Fibroblast of villous mesenchyme (primary cell): ENCODE data around the gene MED10. TPM values are rescaled to one million over a fixed set of nuclear protein-coding genes. Genes with fewer than 3 reads are reported as not detected.
A peak's percentile ranks its signal among the peaks of the same experiment; 100 is the strongest.

Source experiments
- DNase-seq: peaks from one replicate; pipeline ENCODE4 v3.0.0-alpha.2; 2010; ENCODE audit warnings: low read depth
- H3K4me3 ChIP-seq: 2 replicates; pipeline ENCODE4 v1.5.1; 2011; ENCODE audit warnings: low read depth, mild to moderate bottlenecking, low read length
- total RNA-seq: library from RNA; depleted of rRNA; stranded (reverse); fragments of >200 nt; gene quantifications from 2 replicates; pipeline ENCODE4 v1.2.3, GENCODE V29; 2012
- TF ChIP-seq, protein P1 (sequence below): IDR thresholded peaks from 2 replicates; pipeline ENCODE4 v1.5.1; 2012; ENCODE audit warnings: low read depth, mild to moderate bottlenecking, low read length; ENCODE audit not compliant: insufficient read depth

Gene MED10, protein sequence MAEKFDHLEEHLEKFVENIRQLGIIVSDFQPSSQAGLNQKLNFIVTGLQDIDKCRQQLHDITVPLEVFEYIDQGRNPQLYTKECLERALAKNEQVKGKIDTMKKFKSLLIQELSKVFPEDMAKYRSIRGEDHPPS
- total RNA-seq = 8.6 and 9.3 TPM in 2 replicates

DNA sequence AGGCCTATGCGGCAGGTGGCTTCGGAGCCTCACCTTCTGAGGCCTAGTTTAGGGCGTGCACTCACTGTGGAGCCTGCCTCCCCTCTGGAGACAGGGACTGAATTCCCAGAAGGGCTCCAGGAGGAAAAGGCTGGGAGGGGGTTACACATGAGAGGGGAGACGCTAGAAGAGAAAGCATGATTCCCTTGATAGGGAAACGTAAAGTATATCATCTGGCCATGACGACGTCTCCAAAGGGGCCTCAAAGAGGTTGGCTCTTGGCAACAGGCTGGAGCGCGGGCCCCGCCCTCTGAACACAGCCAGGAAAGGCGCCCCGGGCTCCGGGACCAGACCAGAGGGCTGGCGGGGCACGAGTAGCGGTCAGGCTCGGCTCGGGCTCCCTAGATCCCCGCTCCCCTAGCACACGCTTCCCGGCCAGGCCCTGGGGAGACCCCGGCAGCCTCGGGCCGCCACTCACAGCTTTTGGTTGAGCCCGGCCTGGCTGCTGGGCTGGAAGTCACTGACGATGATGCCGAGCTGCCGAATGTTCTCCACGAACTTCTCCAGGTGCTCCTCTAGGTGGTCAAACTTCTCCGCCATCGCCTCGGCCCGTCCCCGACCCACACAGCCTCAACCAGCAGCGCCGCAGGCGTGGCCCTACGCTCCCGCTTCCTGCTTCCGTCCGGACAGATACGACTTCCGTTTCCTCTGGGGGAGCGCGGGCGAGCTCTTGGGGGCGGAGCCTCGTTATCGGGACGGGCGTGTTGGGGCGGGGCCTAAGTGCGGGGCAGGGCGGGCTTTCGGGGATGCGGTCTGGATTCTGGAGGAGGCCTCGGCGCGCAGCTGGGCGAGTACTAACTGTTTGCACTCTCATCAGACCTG is at the start of gene MED10:
Gene MED10, minus strand, starts transcription at position 643 of the 861 bp plus-strand sequence. Its CDS starts 64 bp downstream, at position 579.
- peak within 1 kb of the TSS; percentile 98 for H3K4me3 ChIP-seq
- DNase-seq = peak; percentile 93
- TF ChIP-seq, protein P1, sequence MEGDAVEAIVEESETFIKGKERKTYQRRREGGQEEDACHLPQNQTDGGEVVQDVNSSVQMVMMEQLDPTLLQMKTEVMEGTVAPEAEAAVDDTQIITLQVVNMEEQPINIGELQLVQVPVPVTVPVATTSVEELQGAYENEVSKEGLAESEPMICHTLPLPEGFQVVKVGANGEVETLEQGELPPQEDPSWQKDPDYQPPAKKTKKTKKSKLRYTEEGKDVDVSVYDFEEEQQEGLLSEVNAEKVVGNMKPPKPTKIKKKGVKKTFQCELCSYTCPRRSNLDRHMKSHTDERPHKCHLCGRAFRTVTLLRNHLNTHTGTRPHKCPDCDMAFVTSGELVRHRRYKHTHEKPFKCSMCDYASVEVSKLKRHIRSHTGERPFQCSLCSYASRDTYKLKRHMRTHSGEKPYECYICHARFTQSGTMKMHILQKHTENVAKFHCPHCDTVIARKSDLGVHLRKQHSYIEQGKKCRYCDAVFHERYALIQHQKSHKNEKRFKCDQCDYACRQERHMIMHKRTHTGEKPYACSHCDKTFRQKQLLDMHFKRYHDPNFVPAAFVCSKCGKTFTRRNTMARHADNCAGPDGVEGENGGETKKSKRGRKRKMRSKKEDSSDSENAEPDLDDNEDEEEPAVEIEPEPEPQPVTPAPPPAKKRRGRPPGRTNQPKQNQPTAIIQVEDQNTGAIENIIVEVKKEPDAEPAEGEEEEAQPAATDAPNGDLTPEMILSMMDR = no peak

DNA sequence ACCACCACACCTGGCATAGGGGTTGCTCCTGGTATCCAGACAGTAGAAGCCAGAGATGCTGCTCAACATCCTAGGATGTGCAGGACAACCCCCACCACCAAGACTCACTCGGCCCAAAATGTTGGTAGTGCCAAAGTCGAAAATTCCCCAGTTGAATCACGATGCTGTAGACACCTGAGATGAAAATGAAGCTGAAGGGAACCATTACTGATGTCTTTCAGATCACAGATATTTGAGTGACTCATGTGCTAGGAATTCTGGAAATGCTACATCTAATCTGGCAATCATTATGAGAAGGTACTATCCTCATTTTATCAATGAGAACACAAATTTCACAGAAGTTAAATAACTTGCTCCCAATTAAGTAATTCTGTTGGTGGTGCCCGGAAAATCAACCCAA is 49.3 kb upstream of the MED10 start:
- DNase-seq = no peak
- TF ChIP-seq, protein P1 = no peak
- no peak overlapping the region for H3K4me3 ChIP-seq

DNA sequence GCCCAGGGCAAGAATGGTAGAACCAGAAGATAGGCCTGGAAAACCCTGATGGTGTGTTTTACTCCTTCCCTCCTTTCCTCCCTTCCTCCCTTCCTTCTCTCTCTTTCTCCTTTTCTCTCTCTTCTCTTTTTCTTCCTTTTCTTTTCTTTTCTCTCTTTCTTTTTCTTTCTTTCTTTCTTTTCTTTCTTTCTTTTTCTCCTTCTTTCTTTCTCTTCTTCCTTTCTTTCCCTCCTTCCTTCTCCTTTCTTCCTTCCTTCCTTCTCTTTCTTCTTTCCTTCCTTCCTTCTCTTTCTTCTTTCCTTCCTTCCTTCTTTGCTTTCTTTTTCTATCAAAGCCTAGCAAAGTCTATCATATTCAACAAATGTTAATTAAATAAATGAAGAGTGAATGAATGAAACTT is 46.4 kb upstream of the MED10 start:
- no peak for DNase-seq
- TF ChIP-seq, protein P1 = no peak
- no peak overlapping the region for H3K4me3 ChIP-seq

DNA sequence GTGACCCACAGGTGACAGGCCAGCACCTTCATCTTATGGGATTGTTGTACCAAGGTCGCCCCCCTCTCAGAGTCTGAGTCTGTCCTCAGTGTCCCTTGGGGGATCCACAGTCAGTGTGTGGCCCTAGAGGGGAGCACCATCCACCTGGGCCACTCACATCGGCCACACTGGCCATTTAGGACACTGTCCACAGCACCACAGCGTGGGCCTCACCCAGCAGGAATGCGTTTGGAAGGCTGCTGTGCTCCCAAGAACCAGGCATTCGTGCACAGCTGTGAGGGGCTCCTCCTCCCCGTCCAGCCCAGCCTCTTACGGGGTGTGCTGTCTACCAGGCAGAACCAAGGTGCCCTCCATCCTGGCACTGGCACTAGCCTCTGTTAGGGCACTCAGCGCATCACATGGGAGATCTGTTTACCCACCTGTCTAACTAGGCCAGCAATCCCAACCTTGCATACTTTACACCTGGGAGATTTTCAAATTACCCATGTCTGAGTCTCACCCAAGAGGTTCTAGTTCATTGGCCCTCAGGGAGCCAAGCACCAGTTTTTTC is 45.8 kb upstream of the MED10 start:
- no peak overlapping the region for H3K4me3 ChIP-seq
- TF ChIP-seq, protein P1 = no peak
- DNase-seq = no peak

DNA sequence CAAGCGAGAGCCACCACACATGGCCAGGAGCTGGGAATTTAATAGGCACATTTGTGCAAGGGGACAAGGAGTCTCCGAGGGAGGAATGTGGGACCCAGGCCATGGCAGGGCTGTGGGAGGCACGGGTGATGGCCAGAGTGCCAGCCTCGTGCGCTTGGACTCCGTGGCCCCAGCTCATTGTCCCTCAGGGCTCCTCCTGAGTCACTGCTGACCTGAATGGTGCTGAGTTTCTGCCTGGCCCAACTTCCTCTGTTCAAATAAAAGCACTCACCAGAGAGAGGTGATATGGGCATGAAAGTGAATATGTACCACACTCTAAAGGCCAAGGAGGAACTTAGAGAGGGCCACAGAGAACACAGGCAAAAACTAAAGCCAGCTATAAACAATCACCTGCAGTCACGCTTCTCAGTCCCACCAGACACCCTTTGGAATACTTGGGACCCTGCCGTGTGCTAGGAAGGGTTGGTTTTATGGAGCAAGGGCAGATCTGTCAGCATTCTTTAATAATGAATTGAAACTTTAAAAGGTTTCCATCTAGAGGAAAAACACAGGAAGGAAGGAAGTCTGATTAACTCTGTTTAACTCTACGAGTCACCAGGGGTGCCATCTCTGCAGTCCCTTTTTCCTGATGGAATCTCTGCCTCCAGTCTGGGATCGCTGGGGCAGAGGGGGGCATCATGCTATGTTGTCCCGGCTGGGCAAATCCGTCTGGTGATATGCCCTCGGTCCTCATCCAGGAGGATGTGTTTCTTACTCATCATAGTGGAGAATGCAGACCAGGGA is 45.2 kb upstream of the MED10 start:
- TF ChIP-seq, protein P1 = no peak
- no peak overlapping the region for H3K4me3 ChIP-seq
- DNase-seq = no peak

DNA sequence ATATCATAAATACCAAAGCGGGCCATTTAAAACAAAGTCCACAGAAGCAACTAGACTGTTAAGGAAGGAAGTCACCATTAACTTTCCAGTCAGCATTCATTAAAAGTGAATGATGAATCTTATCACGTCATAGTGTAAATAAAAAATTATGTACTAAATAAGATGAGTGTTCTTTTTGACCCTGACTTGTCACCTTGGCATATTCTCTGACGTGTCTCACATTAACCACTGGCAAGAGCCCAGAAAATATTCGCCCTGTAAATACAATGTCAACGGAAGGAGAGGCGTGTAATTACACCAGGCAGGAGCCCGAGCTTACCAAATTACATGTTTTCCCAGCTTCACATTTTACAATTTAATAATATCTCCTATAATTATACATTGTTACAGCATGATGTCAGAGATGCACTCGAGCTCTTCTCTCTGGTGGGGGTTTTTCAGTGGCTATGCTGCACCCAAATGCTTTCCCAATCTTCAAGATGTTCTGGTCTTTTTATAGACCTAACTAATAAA is 41.0 kb upstream of the MED10 start:
- TF ChIP-seq, protein P1 = no peak
- peak; percentile 18 for DNase-seq
- no peak overlapping the region for H3K4me3 ChIP-seq
